ENCODE results near the gene DAPK1.
A peak's percentile ranks its signal among the peaks of the same experiment; 100 is the strongest.

The DAPK1 gene

DNA sequence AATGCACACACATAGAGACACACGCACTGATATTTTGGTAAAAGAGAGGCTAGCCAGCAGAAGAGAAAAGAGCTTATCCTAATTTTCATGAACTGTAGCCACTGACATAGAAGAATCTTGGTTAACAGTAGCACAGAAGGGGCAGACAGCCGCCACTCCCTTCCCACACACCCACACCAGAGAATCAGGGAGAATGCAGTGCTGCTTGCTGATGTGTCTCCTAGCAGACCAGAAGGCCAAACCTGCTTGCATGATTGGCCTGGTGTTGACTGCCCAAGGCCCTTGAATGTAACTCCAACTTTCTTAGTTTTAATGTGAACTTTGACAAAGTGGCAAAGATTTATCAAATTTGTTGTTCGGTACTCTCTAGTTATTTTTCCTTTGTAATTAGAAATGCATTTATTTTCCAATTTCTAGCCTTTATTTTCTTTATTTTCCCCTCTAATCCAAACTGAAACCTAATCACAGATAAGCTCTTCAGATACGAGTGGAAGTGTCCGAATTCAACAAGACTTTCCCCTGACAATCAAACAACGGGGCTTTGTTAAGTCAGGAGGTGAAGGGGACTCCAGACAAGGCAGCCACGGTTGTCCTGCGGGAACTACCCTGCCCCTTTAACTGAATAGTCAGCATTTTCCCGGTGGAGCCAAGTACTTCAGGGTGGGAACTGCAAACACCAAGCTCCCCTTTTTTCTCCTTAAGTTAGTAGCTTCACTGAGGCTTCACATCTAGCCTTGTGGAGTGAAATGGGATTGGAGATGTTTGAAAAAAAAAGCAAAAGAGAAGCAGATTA, 146.3 kb downstream of the DAPK1 start:
- ATAC-seq = no peak
- TF ChIP-seq ISL1 (CRISPR knock-in tag; IDR thresholded peaks at IDR 0.05) = no peak
- TF ChIP-seq ESRRG (CRISPR knock-in tag; IDR thresholded peaks at IDR 0.05) = no peak
- no peak for TF ChIP-seq ZFP30 (CRISPR knock-in tag; IDR thresholded peaks at IDR 0.05)
- TF ChIP-seq, protein P1, sequence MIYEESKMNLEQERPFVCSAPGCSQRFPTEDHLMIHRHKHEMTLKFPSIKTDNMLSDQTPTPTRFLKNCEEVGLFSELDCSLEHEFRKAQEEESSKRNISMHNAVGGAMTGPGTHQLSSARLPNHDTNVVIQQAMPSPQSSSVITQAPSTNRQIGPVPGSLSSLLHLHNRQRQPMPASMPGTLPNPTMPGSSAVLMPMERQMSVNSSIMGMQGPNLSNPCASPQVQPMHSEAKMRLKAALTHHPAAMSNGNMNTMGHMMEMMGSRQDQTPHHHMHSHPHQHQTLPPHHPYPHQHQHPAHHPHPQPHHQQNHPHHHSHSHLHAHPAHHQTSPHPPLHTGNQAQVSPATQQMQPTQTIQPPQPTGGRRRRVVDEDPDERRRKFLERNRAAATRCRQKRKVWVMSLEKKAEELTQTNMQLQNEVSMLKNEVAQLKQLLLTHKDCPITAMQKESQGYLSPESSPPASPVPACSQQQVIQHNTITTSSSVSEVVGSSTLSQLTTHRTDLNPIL (CRISPR knock-in tag; IDR thresholded peaks at IDR 0.05; ENCODE audit: low read depth) = no peak
- TF ChIP-seq TOX (CRISPR knock-in tag; IDR thresholded peaks at IDR 0.05; ENCODE audit: borderline replicate concordance) = no peak

DNA sequence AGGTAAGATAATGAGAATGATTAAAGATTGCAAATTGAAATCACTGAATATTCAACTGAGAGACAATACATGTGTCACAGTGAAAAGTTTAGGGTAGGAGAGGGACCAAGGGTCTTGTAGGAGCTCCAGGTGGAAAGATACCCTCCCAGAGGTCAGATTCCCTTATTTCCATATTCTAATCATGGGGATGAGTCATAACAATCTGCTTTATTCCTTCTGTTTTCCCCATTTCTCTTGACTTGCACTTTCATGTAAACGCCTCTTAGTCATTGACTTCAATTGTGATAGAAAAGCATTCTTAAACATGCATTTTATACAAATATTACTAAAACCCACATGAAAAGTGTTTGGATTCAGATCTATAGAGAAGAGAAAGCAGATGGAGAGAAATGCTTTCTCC, 147.0 kb downstream of the DAPK1 start:
- TF ChIP-seq ARNTL (CRISPR knock-in tag; IDR thresholded peaks at IDR 0.05; ENCODE audit: borderline replicate concordance, low read depth) (no peak), ZNF70 (CRISPR knock-in tag; IDR thresholded peaks at IDR 0.05) (no peak), ZFP3 (CRISPR knock-in tag; IDR thresholded peaks at IDR 0.05) (no peak), ESRRG (CRISPR knock-in tag; IDR thresholded peaks at IDR 0.05) (no peak), ZNF8 (CRISPR knock-in tag; IDR thresholded peaks at IDR 0.05) (no peak), CSRNP3 (CRISPR knock-in tag; IDR thresholded peaks at IDR 0.05) (no peak), TCF4 (CRISPR knock-in tag; IDR thresholded peaks at IDR 0.05; ENCODE audit: borderline replicate concordance) (no peak), SNAI2 (CRISPR knock-in tag; IDR thresholded peaks at IDR 0.05) (no peak), BACH2 (CRISPR knock-in tag; IDR thresholded peaks at IDR 0.05; ENCODE audit: borderline replicate concordance) (no peak), TSHZ2 (CRISPR knock-in tag; IDR thresholded peaks at IDR 0.05) (no peak), ZC3H10 (CRISPR knock-in tag; IDR thresholded peaks at IDR 0.05) (no peak), POU6F1 (CRISPR knock-in tag; IDR thresholded peaks at IDR 0.05; ENCODE audit: borderline replicate concordance, low read depth) (no peak)
- TF ChIP-seq, protein P1 (CRISPR knock-in tag; IDR thresholded peaks at IDR 0.05; ENCODE audit: low read depth) = no peak
- ATAC-seq = no peak

GRCh38 chr9:87646546-87646945, 148.9 kb downstream of the DAPK1 start:
- no peak for ATAC-seq
- no peak for TF ChIP-seq ZFP30 (CRISPR knock-in tag; IDR thresholded peaks at IDR 0.05)
- peak; percentile 35 for TF ChIP-seq ISL1 (CRISPR knock-in tag; IDR thresholded peaks at IDR 0.05)
- TF ChIP-seq, protein P1 (CRISPR knock-in tag; IDR thresholded peaks at IDR 0.05; ENCODE audit: low read depth) = no peak

- ATAC-seq = no peak
- TF ChIP-seq ZNF565 (CRISPR knock-in tag; conservative IDR thresholded peaks at IDR 0.05; ENCODE audit: low read depth) = no peak
- TF ChIP-seq OSR1 (CRISPR knock-in tag; IDR thresholded peaks at IDR 0.05) = no peak
- no peak for TF ChIP-seq GLIS3 (CRISPR knock-in tag; IDR thresholded peaks at IDR 0.05)
- TF ChIP-seq TOX (CRISPR knock-in tag; IDR thresholded peaks at IDR 0.05; ENCODE audit: borderline replicate concordance) = no peak
- TF ChIP-seq CSRNP3 (CRISPR knock-in tag; IDR thresholded peaks at IDR 0.05) = no peak
- TF ChIP-seq RARB (CRISPR knock-in tag; IDR thresholded peaks at IDR 0.05) = no peak
- no peak for TF ChIP-seq ZC3H10 (CRISPR knock-in tag; IDR thresholded peaks at IDR 0.05)
- TF ChIP-seq ARNTL (CRISPR knock-in tag; IDR thresholded peaks at IDR 0.05; ENCODE audit: borderline replicate concordance, low read depth) = no peak
- TF ChIP-seq ESRRG (CRISPR knock-in tag; IDR thresholded peaks at IDR 0.05) = no peak
- TF ChIP-seq CSDC2 (CRISPR knock-in tag; IDR thresholded peaks at IDR 0.05) = no peak
- no peak for TF ChIP-seq ISL1 (CRISPR knock-in tag; IDR thresholded peaks at IDR 0.05)
- TF ChIP-seq, protein P1 (CRISPR knock-in tag; IDR thresholded peaks at IDR 0.05; ENCODE audit: low read depth) = no peak
Observed at GRCh38 chr9:87647114-87647513, 149.4 kb downstream of the DAPK1 start.

All from SK-N-SH treated with all-trans-retinoic acid at 6 μM for 48 hours (cell line).